T-helper 2 cell treated with Interferon-gamma antibody and Interleukin-4, amounts not matched to agents 5 μg/mL and 100 μg/mL, for 36 hours (primary cell): ENCODE results near the gene ROBO2.

Experiments
- DNase-seq: peaks from one replicate; pipeline ENCODE4 v3.0.0; 2021; ENCODE audit warnings: low spot score
- H3K27ac Mint-ChIP-seq: one replicate; pipeline ENCODE4 v1.8.0; 2021; ENCODE audit warnings: mild to moderate bottlenecking, mixed read lengths
- H3K27me3 Mint-ChIP-seq: one replicate; pipeline ENCODE4 v1.8.0; 2021; ENCODE audit warnings: low read depth, mixed read lengths
- H3K36me3 Mint-ChIP-seq: one replicate; pipeline ENCODE4 v1.8.0; 2021; ENCODE audit warnings: low read depth, mixed read lengths
- H3K4me1 Mint-ChIP-seq: one replicate; pipeline ENCODE4 v1.8.0; 2021; ENCODE audit warnings: low read depth, mixed read lengths
- H3K4me3 Mint-ChIP-seq: one replicate; pipeline ENCODE4 v1.8.0; 2022; ENCODE audit warnings: mild to moderate bottlenecking, moderate library complexity, mixed read lengths
- H3K9me3 Mint-ChIP-seq: one replicate; pipeline ENCODE4 v1.8.0; 2021; ENCODE audit warnings: mixed read lengths

Gene ROBO2

GRCh38 chr3:77684115-77684514 is 644.2 kb downstream of the ROBO2 start:
- Mint-ChIP-seq H3K9me3 (peaks cover 29% of the 10 kb centered on the region), H3K4me3 (no peak overlapping the region), H3K27me3 (no peaks in the 10 kb centered on the region), H3K36me3 (no peaks in the 10 kb centered on the region), H3K27ac (no peak overlapping the region), H3K4me1 (no peaks in the 10 kb centered on the region)
- DNase-seq = no peak

- no peaks in the 10 kb centered on the region for H3K4me1 Mint-ChIP-seq
Observed at GRCh38 chr3:77685713-77686112, 645.8 kb downstream of the ROBO2 start.

GRCh38 chr3:77686560-77686959 is 646.7 kb downstream of the ROBO2 start:
- no peaks in the 10 kb centered on the region for H3K36me3 Mint-ChIP-seq
- no peaks in the 10 kb centered on the region for H3K4me1 Mint-ChIP-seq
- H3K9me3 Mint-ChIP-seq = peaks cover 41% of the 10 kb centered on the region
- H3K27me3 Mint-ChIP-seq = no peaks in the 10 kb centered on the region
- no peak overlapping the region for H3K4me3 Mint-ChIP-seq
- DNase-seq = no peak
- H3K27ac Mint-ChIP-seq = no peak overlapping the region

More at GRCh38 chr3:77685713-77686112, 645.8 kb downstream of the ROBO2 start:
- DNase-seq = no peak
- Mint-ChIP-seq H3K27me3 (no peaks in the 10 kb centered on the region), H3K4me3 (no peak overlapping the region), H3K9me3 (peaks cover 37% of the 10 kb centered on the region), H3K36me3 (no peaks in the 10 kb centered on the region), H3K27ac (no peak overlapping the region)

- no peaks in the 10 kb centered on the region for H3K27me3 Mint-ChIP-seq
- H3K4me3 Mint-ChIP-seq = no peak overlapping the region
- H3K4me1 Mint-ChIP-seq = no peaks in the 10 kb centered on the region
- H3K9me3 Mint-ChIP-seq = peaks cover 36% of the 10 kb centered on the region
- no peaks in the 10 kb centered on the region for H3K36me3 Mint-ChIP-seq
- no peak for DNase-seq
- H3K27ac Mint-ChIP-seq = no peak overlapping the region
Observed at GRCh38 chr3:77687545-77687944, 647.6 kb downstream of the ROBO2 start.

GRCh38 chr3:77690284-77690845 is 650.5 kb downstream of the ROBO2 start:
- Mint-ChIP-seq H3K4me1 (no peaks in the 10 kb centered on the region), H3K9me3 (peaks cover 50% of the 10 kb centered on the region), H3K4me3 (no peak overlapping the region), H3K27ac (no peak overlapping the region), H3K27me3 (no peaks in the 10 kb centered on the region), H3K36me3 (no peaks in the 10 kb centered on the region)
- DNase-seq = no peak

GRCh38 chr3:77693147-77693546 is 653.2 kb downstream of the ROBO2 start:
- H3K27me3 Mint-ChIP-seq = no peaks in the 10 kb centered on the region
- peaks cover 41% of the 10 kb centered on the region for H3K9me3 Mint-ChIP-seq
- no peak for DNase-seq
- no peak overlapping the region for H3K4me3 Mint-ChIP-seq
- no peak overlapping the region for H3K27ac Mint-ChIP-seq
- H3K4me1 Mint-ChIP-seq = no peaks in the 10 kb centered on the region
- H3K36me3 Mint-ChIP-seq = no peaks in the 10 kb centered on the region

- Mint-ChIP-seq H3K27me3 (no peaks in the 10 kb centered on the region), H3K4me1 (no peaks in the 10 kb centered on the region), H3K9me3 (peaks cover 38% of the 10 kb centered on the region), H3K27ac (no peak overlapping the region), H3K36me3 (no peaks in the 10 kb centered on the region), H3K4me3 (no peak overlapping the region)
- DNase-seq = no peak
Observed at GRCh38 chr3:77699125-77699691, 659.3 kb downstream of the ROBO2 start.
